ENCODE results near the gene PLEKHA4. TPM values are rescaled to one million over a fixed set of nuclear protein-coding genes. Genes with fewer than 3 reads are reported as not detected.

PLEKHA4 gene
- total and polyA plus RNA-seq, 2 of the 13 experiments (the other 11 are each of a cell fraction or from before 2014, with no cell fraction given): 4.8 to 6.0 TPM

DNA sequence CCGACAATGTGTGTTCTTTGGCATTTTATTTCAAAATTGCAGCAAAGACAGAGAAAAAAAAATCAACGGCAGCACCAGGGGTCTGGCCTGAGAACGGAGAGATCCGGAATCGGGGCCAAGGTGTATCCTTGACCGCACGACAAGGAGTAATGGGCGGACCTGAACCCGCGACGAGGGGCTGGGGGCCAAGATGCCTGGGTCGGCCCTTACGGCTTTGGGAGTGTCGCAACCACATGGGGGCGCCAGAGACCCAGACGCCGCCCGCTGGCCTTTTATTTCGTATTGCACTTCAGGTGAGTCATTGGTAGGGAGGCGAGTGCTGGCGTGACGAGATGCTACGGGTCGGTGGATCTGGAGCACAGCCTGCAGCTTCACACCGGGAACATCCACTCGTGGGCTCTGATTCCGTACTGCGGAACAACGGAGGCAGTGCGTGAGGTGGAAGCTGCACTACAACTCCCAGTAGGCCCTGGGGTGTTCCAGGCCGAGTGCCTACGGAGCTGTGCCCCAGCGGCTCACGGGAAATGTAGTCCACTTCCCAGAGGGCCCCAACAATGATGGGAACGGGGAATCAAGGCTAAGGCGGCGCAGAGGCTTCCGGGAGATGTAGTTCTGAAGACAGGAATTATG is 73.2 kb downstream of the PLEKHA4 start (continued):
- TF ChIP-seq ZNF256 (CRISPR knock-in tag; conservative IDR thresholded peaks at IDR 0.05) (0 out of 2 replicates have a peak, but pooled peaks have one; percentile 27), ZNF446 (CRISPR knock-in tag; IDR thresholded peaks at IDR 0.05) (no peak), CBX1 (IDR thresholded peaks at IDR 0.05; ENCODE audit: low read depth) (no peak), ZBTB7A (CRISPR knock-in tag; IDR thresholded peaks at IDR 0.05) (0 out of 2 replicates have a peak, but pooled peaks have one; percentile 42), THAP11 (CRISPR knock-in tag; IDR thresholded peaks at IDR 0.05) (peak; percentile 99), MIXL1 (CRISPR knock-in tag; IDR thresholded peaks at IDR 0.05) (0 out of 2 replicates have a peak, but pooled peaks have one; percentile 33), ZNF207 (IDR thresholded peaks at IDR 0.05; ENCODE audit: borderline replicate concordance) (no peak), ZFP37 (CRISPR knock-in tag; IDR thresholded peaks at IDR 0.05; ENCODE audit: borderline replicate concordance) (no peak), PLRG1 (conservative IDR thresholded peaks at IDR 0.05) (no peak), ETV6 (CRISPR knock-in tag; conservative IDR thresholded peaks at IDR 0.05) (no peak), JDP2 (CRISPR knock-in tag; IDR thresholded peaks at IDR 0.05; ENCODE audit: borderline replicate concordance) (no peak), ZNF235 (CRISPR knock-in tag; IDR thresholded peaks at IDR 0.05; ENCODE audit: borderline replicate concordance) (no peak), NFKB2 (CRISPR knock-in tag; IDR thresholded peaks at IDR 0.05; ENCODE audit: borderline replicate concordance) (peak; percentile 57; the same call in 1 of the 2 replicates), ZNF567 (CRISPR knock-in tag; IDR thresholded peaks at IDR 0.05; ENCODE audit: borderline replicate concordance) (no peak), ZNF777 (CRISPR knock-in tag; IDR thresholded peaks at IDR 0.05) (no peak), TCF7 (IDR thresholded peaks at IDR 0.05; ENCODE audit: low read depth) (no peak), GATA4 (IDR thresholded peaks at IDR 0.05; ENCODE audit: borderline replicate concordance, low read depth) (no peak), ZNF30 (CRISPR knock-in tag; IDR thresholded peaks at IDR 0.05) (no peak), TEAD3 (CRISPR knock-in tag; optimal IDR thresholded peaks at IDR 0.05; ENCODE audit: borderline replicate concordance) (peak; percentile 62), HNF4A (CRISPR knock-in tag; IDR thresholded peaks at IDR 0.05) (no peak)
- TF ChIP-seq, protein P1, sequence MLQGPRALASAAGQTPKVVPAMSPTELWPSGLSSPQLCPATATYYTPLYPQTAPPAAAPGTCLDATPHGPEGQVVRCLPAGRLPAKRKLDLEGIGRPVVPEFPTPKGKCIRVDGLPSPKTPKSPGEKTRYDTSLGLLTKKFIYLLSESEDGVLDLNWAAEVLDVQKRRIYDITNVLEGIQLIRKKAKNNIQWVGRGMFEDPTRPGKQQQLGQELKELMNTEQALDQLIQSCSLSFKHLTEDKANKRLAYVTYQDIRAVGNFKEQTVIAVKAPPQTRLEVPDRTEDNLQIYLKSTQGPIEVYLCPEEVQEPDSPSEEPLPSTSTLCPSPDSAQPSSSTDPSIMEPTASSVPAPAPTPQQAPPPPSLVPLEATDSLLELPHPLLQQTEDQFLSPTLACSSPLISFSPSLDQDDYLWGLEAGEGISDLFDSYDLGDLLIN (CRISPR knock-in tag; IDR thresholded peaks at IDR 0.05; ENCODE audit: borderline replicate concordance): no peak
- TF ChIP-seq, protein P2, sequence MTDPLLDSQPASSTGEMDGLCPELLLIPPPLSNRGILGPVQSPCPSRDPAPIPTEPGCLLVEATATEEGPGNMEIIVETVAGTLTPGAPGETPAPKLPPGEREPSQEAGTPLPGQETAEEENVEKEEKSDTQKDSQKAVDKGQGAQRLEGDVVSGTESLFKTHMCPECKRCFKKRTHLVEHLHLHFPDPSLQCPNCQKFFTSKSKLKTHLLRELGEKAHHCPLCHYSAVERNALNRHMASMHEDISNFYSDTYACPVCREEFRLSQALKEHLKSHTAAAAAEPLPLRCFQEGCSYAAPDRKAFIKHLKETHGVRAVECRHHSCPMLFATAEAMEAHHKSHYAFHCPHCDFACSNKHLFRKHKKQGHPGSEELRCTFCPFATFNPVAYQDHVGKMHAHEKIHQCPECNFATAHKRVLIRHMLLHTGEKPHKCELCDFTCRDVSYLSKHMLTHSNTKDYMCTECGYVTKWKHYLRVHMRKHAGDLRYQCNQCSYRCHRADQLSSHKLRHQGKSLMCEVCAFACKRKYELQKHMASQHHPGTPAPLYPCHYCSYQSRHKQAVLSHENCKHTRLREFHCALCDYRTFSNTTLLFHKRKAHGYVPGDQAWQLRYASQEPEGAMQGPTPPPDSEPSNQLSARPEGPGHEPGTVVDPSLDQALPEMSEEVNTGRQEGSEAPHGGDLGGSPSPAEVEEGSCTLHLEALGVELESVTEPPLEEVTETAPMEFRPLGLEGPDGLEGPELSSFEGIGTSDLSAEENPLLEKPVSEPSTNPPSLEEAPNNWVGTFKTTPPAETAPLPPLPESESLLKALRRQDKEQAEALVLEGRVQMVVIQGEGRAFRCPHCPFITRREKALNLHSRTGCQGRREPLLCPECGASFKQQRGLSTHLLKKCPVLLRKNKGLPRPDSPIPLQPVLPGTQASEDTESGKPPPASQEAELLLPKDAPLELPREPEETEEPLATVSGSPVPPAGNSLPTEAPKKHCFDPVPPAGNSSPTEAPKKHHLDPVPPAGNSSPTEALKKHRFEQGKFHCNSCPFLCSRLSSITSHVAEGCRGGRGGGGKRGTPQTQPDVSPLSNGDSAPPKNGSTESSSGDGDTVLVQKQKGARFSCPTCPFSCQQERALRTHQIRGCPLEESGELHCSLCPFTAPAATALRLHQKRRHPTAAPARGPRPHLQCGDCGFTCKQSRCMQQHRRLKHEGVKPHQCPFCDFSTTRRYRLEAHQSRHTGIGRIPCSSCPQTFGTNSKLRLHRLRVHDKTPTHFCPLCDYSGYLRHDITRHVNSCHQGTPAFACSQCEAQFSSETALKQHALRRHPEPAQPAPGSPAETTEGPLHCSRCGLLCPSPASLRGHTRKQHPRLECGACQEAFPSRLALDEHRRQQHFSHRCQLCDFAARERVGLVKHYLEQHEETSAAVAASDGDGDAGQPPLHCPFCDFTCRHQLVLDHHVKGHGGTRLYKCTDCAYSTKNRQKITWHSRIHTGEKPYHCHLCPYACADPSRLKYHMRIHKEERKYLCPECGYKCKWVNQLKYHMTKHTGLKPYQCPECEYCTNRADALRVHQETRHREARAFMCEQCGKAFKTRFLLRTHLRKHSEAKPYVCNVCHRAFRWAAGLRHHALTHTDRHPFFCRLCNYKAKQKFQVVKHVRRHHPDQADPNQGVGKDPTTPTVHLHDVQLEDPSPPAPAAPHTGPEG (CRISPR knock-in tag; IDR thresholded peaks at IDR 0.05): no peak
- TF ChIP-seq, protein P3, sequence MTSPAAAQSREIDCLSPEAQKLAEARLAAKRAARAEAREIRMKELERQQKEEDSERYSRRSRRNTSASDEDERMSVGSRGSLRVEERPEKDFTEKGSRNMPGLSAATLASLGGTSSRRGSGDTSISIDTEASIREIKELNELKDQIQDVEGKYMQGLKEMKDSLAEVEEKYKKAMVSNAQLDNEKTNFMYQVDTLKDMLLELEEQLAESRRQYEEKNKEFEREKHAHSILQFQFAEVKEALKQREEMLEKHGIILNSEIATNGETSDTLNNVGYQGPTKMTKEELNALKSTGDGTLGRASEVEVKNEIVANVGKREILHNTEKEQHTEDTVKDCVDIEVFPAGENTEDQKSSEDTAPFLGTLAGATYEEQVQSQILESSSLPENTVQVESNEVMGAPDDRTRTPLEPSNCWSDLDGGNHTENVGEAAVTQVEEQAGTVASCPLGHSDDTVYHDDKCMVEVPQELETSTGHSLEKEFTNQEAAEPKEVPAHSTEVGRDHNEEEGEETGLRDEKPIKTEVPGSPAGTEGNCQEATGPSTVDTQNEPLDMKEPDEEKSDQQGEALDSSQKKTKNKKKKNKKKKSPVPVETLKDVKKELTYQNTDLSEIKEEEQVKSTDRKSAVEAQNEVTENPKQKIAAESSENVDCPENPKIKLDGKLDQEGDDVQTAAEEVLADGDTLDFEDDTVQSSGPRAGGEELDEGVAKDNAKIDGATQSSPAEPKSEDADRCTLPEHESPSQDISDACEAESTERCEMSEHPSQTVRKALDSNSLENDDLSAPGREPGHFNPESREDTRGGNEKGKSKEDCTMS (CRISPR knock-in tag; conservative IDR thresholded peaks at IDR 0.05): no peak
